ENCODE results near the gene PLPP1.
"Not testable (repeated sequence)": the region's sequence is repeated elsewhere in the genome, so short reads cannot be mapped to it uniquely, and the experiment has no call there.

Gene PLPP1

DNA sequence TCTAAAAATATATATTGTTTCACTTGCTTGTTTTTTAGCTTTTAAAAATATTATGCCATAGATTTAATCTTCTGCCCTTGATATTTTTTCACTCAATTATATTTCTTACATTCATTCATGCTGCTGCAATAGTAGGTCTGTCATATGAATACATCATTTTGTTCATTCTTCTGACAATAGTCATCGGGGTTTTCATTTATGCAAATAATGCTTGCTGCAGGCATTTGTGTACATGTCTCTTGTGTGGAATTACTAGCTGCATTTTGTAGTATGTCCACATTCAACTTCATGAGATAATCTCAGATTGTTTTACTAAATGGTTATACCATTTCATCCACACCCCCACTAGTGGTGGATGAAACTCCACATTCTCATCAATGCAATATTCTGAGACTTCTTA lies 5.3 kb upstream of the PLPP1 start:
- no peak for TF ChIP-seq CTCF (IDR thresholded peaks at IDR 0.05)
- Histone ChIP-seq H3K4me3 (ENCODE audit: low read depth in 1 of 2, low read length in 1 of 2) (no peak overlapping the region), H3K27ac (no peak overlapping the region)

GRCh38 chr5:55538661-55539060 lies 3.9 kb upstream of the PLPP1 start:
- Histone ChIP-seq H3K4me3 (ENCODE audit: low read depth in 1 of 2, low read length in 1 of 2) (no peak overlapping the region), H3K27me3 (peaks cover 52% of the 10 kb centered on the region), H3K27ac (no peak overlapping the region), H3K9me3 (no peaks in the 10 kb centered on the region), H3K4me1 (ENCODE audit: control insufficient read depth in 1 of 2, insufficient read depth in 1 of 2, low read depth in 1 of 2, low read length in 1 of 2) (peaks cover 14 to 18% of the 10 kb centered on the region in 2 experiments), H3K36me3 (no peaks in the 10 kb centered on the region)
- no peak for TF ChIP-seq CTCF (IDR thresholded peaks at IDR 0.05)

More for the DNA sequence above, 5.3 kb upstream of the PLPP1 start:
- H3K9me3 ChIP-seq, result no peaks in the 10 kb centered on the region
- H3K36me3 ChIP-seq, result no peaks in the 10 kb centered on the region
- H3K27me3 ChIP-seq, result peaks cover 38% of the 10 kb centered on the region
- H3K4me1 ChIP-seq (ENCODE audit: control insufficient read depth in 1 of 2, insufficient read depth in 1 of 2, low read depth in 1 of 2, low read length in 1 of 2), result peaks cover 4 to 6% of the 10 kb centered on the region in 2 experiments

DNA sequence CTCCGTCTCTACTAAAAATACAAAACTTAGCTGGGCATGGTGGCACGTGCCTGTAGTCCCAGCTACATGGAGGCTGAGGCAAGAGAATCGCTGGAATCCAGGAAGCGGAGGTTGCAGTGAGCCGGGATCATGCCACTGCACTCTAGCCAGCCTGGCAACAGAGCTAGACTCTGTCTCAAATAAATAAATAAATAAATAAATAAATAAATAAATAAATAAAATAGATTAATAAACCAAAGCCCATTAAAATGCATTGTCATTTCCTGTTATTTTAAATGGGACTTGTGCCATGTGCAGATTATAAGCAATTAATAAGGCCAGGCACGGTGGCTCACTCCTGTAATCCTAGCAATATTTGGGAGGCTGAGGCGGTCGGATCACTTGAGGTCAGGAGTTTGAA lies 2.6 kb upstream of the PLPP1 start:
- H3K4me1 ChIP-seq (ENCODE audit: control insufficient read depth in 1 of 2, insufficient read depth in 1 of 2, low read depth in 1 of 2, low read length in 1 of 2), result peaks cover 14 to 18% of the 10 kb centered on the region in 2 experiments
- not testable (repeated sequence) for H3K4me3 ChIP-seq (ENCODE audit: low read depth in 1 of 2, low read length in 1 of 2); H3K9me3 ChIP-seq

GRCh38 chr5:55535199-55535905 lies 588 bp upstream of the PLPP1 start:
- peaks cover 14 to 18% of the 10 kb centered on the region in 2 experiments for H3K4me1 ChIP-seq (ENCODE audit: control insufficient read depth in 1 of 2, insufficient read depth in 1 of 2, low read depth in 1 of 2, low read length in 1 of 2)
- no peak overlapping the region for H3K27ac ChIP-seq
- H3K4me3 ChIP-seq (ENCODE audit: low read depth in 1 of 2, low read length in 1 of 2), result peak overlapping the region; percentile 60 to 74
- peaks cover 78% of the 10 kb centered on the region for H3K27me3 ChIP-seq
- H3K36me3 ChIP-seq, result no peaks in the 10 kb centered on the region
- TF ChIP-seq CTCF (IDR thresholded peaks at IDR 0.05), result no peak
- no peaks in the 10 kb centered on the region for H3K9me3 ChIP-seq

More for the DNA sequence above, 2.6 kb upstream of the PLPP1 start:
- not testable (repeated sequence) for H3K27ac ChIP-seq, H3K36me3 ChIP-seq
- H3K27me3 ChIP-seq, result peaks cover 65% of the 10 kb centered on the region

DNA sequence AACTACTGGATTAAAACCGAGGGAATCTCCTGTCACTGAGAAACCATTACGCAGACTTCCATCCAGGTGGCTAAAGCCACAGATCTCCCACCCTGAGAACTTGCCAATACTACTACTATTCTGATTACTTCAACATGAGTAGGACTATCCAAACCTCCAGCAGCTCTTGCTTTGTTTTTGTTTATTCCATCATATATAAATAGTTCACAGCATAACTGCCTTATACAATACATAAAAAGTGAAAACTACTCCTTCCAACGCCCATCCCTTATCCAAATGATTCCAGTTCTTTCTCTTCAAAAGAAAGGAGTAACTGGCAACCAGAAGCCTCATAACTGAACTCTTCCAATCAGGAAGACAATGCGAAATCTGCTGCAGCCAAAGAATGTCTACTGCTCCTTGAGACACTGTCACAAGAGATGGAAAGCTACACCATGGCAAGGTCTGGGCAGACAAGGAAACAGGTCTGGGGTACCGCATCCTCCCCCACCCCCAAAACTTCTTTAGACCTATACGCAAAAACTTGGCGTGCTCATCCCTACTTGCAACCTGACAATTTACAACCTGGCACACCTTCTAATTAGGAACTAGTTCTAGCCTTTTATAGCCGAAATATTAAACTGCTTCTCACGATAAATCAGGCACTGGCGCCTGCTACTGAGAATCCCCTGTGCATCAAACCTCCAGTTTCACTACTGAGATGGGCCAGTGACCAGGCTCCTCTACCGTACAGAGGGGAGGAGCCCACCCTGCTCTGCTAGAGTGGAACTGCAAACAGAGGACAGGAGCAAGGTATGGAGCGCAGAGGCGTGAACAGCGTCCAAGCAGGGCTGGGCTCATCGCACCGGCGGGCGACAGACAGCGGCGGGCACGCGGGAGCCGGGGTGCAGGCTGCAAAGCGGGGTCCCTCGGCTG lies 986 bp downstream of the PLPP1 start:
- no peak for TF ChIP-seq CTCF (IDR thresholded peaks at IDR 0.05)
- peaks cover 14 to 18% of the 10 kb centered on the region in 2 experiments for H3K4me1 ChIP-seq (ENCODE audit: control insufficient read depth in 1 of 2, insufficient read depth in 1 of 2, low read depth in 1 of 2, low read length in 1 of 2)
- H3K4me3 ChIP-seq (ENCODE audit: low read depth in 1 of 2, low read length in 1 of 2), result peak overlapping the region; percentile 60 to 74
- H3K27me3 ChIP-seq, result peaks cover 88% of the 10 kb centered on the region
- no peaks in the 10 kb centered on the region for H3K36me3 ChIP-seq
- no peak overlapping the region for H3K27ac ChIP-seq
- no peaks in the 10 kb centered on the region for H3K9me3 ChIP-seq

DNA sequence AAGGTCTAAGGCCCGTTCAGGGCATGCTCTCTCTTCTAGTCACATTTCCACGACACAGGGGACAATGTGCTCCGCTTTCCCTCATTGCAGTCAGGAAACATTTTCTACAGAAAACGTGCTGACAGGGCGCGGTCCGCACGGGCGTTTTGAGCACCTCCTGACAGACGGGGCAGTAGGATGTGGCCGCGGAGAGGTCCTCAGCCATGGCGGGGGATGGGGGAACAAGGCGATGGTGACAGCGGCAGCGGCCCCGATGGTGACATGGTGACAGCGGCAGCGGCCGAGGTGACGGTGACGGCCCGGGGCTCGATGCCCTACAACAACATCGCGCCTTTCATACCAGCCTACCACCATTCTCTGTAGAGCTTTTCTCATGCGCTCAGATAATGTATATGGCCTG lies 4.1 kb downstream of the PLPP1 start:
- Histone ChIP-seq H3K4me3 (ENCODE audit: low read depth in 1 of 2, low read length in 1 of 2) (no peak overlapping the region), H3K27me3 (peaks cover 63% of the 10 kb centered on the region), H3K27ac (no peak overlapping the region), H3K4me1 (ENCODE audit: control insufficient read depth in 1 of 2, insufficient read depth in 1 of 2, low read depth in 1 of 2, low read length in 1 of 2) (peaks cover 14 to 18% of the 10 kb centered on the region in 2 experiments), H3K36me3 (no peaks in the 10 kb centered on the region), H3K9me3 (no peaks in the 10 kb centered on the region)
- TF ChIP-seq CTCF (IDR thresholded peaks at IDR 0.05), result no peak
